ENCODE data around the gene GOLGA7B. TPM values are rescaled to one million over a fixed set of nuclear protein-coding genes. Genes with fewer than 3 reads are reported as not detected.

GOLGA7B gene
- under 1 TPM; 0.25 to 0.40 TPM for total RNA-seq

- POLR2A ChIA-PET: interaction anchor here (0.6 to 0.7 kb wide), 2 partner anchors 19 to 813 kb away, joined by 3 to 4 read pairs; no protein-coding TSS in a partner anchor
- CTCF ChIA-PET: interaction anchor here (2.6 to 3.1 kb wide), 2 partner anchors 10 to 19 kb away, joined by 7 to 9 read pairs; no protein-coding TSS in a partner anchor
Measured at GRCh38 chr10:97849687-97850402, at the start of gene GOLGA7B. GOLGA7B (plus strand) TSS chr10:97849843; CDS start chr10:97850304, 461 bp downstream.

GRCh38 chr10:97800474-97800873, 49.2 kb upstream of the GOLGA7B start:
- ChIA-PET CTCF (no interaction called here), POLR2A (no interaction called here)

- CTCF ChIA-PET: no interaction called here
Measured at GRCh38 chr10:97801422-97801821, 48.2 kb upstream of the GOLGA7B start.

GRCh38 chr10:97805096-97805884, 44.4 kb upstream of the GOLGA7B start:
- ChIA-PET CTCF (interaction anchor here (0.9 kb wide), 1 partner anchor 13 kb away, joined by 3 read pairs; no protein-coding TSS in a partner anchor), POLR2A (no interaction called here)

More at GRCh38 chr10:97801422-97801821, 48.2 kb upstream of the GOLGA7B start:
- POLR2A ChIA-PET: no interaction called here

- CTCF ChIA-PET: no interaction called here
- POLR2A ChIA-PET: no interaction called here
Measured at GRCh38 chr10:97805949-97806348, 43.7 kb upstream of the GOLGA7B start.

- CTCF ChIA-PET: interaction anchor here (0.7 kb wide), 1 partner anchor 19 kb away, joined by 3 read pairs; no protein-coding TSS in a partner anchor
Measured at GRCh38 chr10:97810446-97810845, 39.2 kb upstream of the GOLGA7B start.

GRCh38 chr10:97811958-97812357, 37.7 kb upstream of the GOLGA7B start:
- ChIA-PET POLR2A (no interaction called here), CTCF (no interaction called here)

More at GRCh38 chr10:97810446-97810845, 39.2 kb upstream of the GOLGA7B start:
- POLR2A ChIA-PET: no interaction called here

- ChIA-PET POLR2A (no interaction called here), CTCF (interaction anchor here (1.0 kb wide), 1 partner anchor 31 kb away, joined by 3 read pairs; no protein-coding TSS in a partner anchor)
Measured at GRCh38 chr10:97812696-97813095, 36.9 kb upstream of the GOLGA7B start.

GRCh38 chr10:97813311-97813710, 36.3 kb upstream of the GOLGA7B start:
- ChIA-PET POLR2A (no interaction called here), CTCF (interaction anchor here (1.0 kb wide), 1 partner anchor 32 kb away, joined by 3 read pairs; no protein-coding TSS in a partner anchor)

GRCh38 chr10:97814996-97815395, 34.6 kb upstream of the GOLGA7B start:
- CTCF ChIA-PET: no interaction called here
- POLR2A ChIA-PET: no interaction called here

- ChIA-PET POLR2A (no interaction called here), CTCF (no interaction called here)
Measured at GRCh38 chr10:97816609-97817008, 33.0 kb upstream of the GOLGA7B start.

GRCh38 chr10:97818572-97818971, 31.1 kb upstream of the GOLGA7B start:
- CTCF ChIA-PET: no interaction called here
- POLR2A ChIA-PET: no interaction called here

- CTCF ChIA-PET: interaction anchor here (0.5 kb wide), 1 partner anchor 1737 kb away, joined by 6 read pairs; no protein-coding TSS in a partner anchor
- POLR2A ChIA-PET: no interaction called here
Measured at GRCh38 chr10:97820096-97820704, 29.4 kb upstream of the GOLGA7B start.

- POLR2A ChIA-PET: no interaction called here
- CTCF ChIA-PET: no interaction called here
Measured at GRCh38 chr10:97821308-97822038, 28.2 kb upstream of the GOLGA7B start.

- CTCF ChIA-PET: no interaction called here
- POLR2A ChIA-PET: no interaction called here
Measured at GRCh38 chr10:97822261-97822687, 27.4 kb upstream of the GOLGA7B start.

- POLR2A ChIA-PET: no interaction called here
- CTCF ChIA-PET: no interaction called here
Measured at GRCh38 chr10:97823734-97824133, 25.9 kb upstream of the GOLGA7B start.

GRCh38 chr10:97825020-97825760, 24.5 kb upstream of the GOLGA7B start:
- POLR2A ChIA-PET: no interaction called here

GRCh38 chr10:97826892-97827291, 22.8 kb upstream of the GOLGA7B start:
- POLR2A ChIA-PET: no interaction called here
- CTCF ChIA-PET: interaction anchor here (1.1 to 1.4 kb wide), 3 partner anchors 35 to 95 kb away, joined by 3 to 4 read pairs (median 3); no protein-coding TSS in a partner anchor

More at GRCh38 chr10:97825020-97825760, 24.5 kb upstream of the GOLGA7B start:
- CTCF ChIA-PET: no interaction called here
